HEK293 (cell line): ENCODE data around the gene SYT14.

Experiments used
- CTCF ChIA-PET: fragments of 350-600 bp; formaldehyde crosslinking; extraction: SDS; loops from one replicate; lab custom pipeline; 2021; ENCODE audit warnings: antibody characterized with exemption; lab: Yijun Ruan, JAX
- POLR2A ChIA-PET: fragments of 300-600 bp; formaldehyde crosslinking; extraction: SDS; loops from one replicate; lab custom pipeline; 2020; ENCODE audit warnings: antibody characterized with exemption, inconsistent platforms; lab: Yijun Ruan, JAX
- H3K27ac ChIP-seq: fragments of 200-500 bp; sonication (Bioruptor generic); 2 replicates; pipeline ENCODE4 v1.5.1; 2014; ENCODE audit warnings: low read depth, low read length, control low read depth, inconsistent platforms; ENCODE audit errors: extremely low read depth
- H3K36me3 ChIP-seq, 2 experiments: fragments of 200-500 bp in 1 of 2; sonication (Bioruptor generic) in 1 of 2; 1 replicate in 1 of 2; 2 replicates in 1 of 2; pipeline ENCODE4 v1.5.1; 2014 to 2017; ENCODE audit warnings: inconsistent platforms in 2 of 2, low read length in 2 of 2; ENCODE audit not compliant: control insufficient read depth in 2 of 2, insufficient read depth in 1 of 2
- H3K4me1 ChIP-seq: fragments of 200-500 bp; sonication (Bioruptor generic); 2 replicates; pipeline ENCODE4 v1.5.1; 2014; ENCODE audit warnings: mild to moderate bottlenecking, low read length, inconsistent platforms; ENCODE audit not compliant: control insufficient read depth, insufficient read depth
- H3K4me3 ChIP-seq: 2 replicates; pipeline ENCODE4 v1.5.1; 2011; ENCODE audit warnings: low read depth, mild to moderate bottlenecking, control low read depth, low read length, moderate library complexity
- H3K9me3 ChIP-seq: fragments of 200-500 bp; sonication (Bioruptor generic); 2 replicates; pipeline ENCODE4 v1.5.1; 2014; ENCODE audit warnings: low read depth, low read length, inconsistent platforms; ENCODE audit not compliant: control insufficient read depth, insufficient read depth
- GLI2 ChIP-seq: fragments of 450-650 bp; formaldehyde crosslinking; IDR thresholded peaks from 2 replicates; pipeline ENCODE4; 2017; ENCODE audit warnings: missing biosample characterization, missing genetic modification characterization, low read depth, borderline replicate concordance
- KLF8 ChIP-seq: fragments of 450-650 bp; formaldehyde crosslinking; IDR thresholded peaks from 2 replicates; pipeline ENCODE4 v1.5.1; 2016; ENCODE audit warnings: missing biosample characterization, missing genetic modification characterization
- REPIN1 ChIP-seq: fragments of 450-650 bp; formaldehyde crosslinking; IDR thresholded peaks from 2 replicates; pipeline ENCODE4 v1.5.1; 2017; ENCODE audit warnings: missing biosample characterization, missing genetic modification characterization, low read depth
- SCRT2 ChIP-seq: fragments of 450-650 bp; formaldehyde crosslinking; IDR thresholded peaks from 2 replicates; pipeline ENCODE4 v1.5.1; 2016; ENCODE audit warnings: missing biosample characterization, missing genetic modification characterization
- ZNF133 ChIP-seq: fragments of 450-650 bp; formaldehyde crosslinking; IDR thresholded peaks from 2 replicates; pipeline ENCODE4 v1.5.1; 2016; ENCODE audit warnings: missing biosample characterization, missing genetic modification characterization
- ZNF138 ChIP-seq: fragments of 450-650 bp; formaldehyde crosslinking; IDR thresholded peaks from 2 replicates; pipeline ENCODE4 v1.5.1; 2016; ENCODE audit warnings: missing biosample characterization, missing genetic modification characterization, borderline replicate concordance
- ZNF140 ChIP-seq: fragments of 450-650 bp; formaldehyde crosslinking; IDR thresholded peaks from 2 replicates; pipeline ENCODE4 v1.5.1; 2016; ENCODE audit warnings: missing biosample characterization, missing genetic modification characterization
- ZNF146 ChIP-seq: fragments of 450-650 bp; formaldehyde crosslinking; IDR thresholded peaks from 2 replicates; pipeline ENCODE4 v1.5.1; 2016; ENCODE audit warnings: missing biosample characterization, missing genetic modification characterization
- ZNF354C ChIP-seq: fragments of 450-650 bp; formaldehyde crosslinking; IDR thresholded peaks from 2 replicates; pipeline ENCODE4 v1.5.1; 2016; ENCODE audit warnings: missing biosample characterization, missing genetic modification characterization, low read depth, borderline replicate concordance
- ZNF560 ChIP-seq: fragments of 450-650 bp; formaldehyde crosslinking; IDR thresholded peaks from 2 replicates; pipeline ENCODE4 v1.5.1; 2017; ENCODE audit warnings: missing biosample characterization, missing genetic modification characterization, borderline replicate concordance
- ZNF585B ChIP-seq: fragments of 450-650 bp; formaldehyde crosslinking; IDR thresholded peaks from 2 replicates; pipeline ENCODE4 v1.5.1; 2016; ENCODE audit warnings: missing biosample characterization, missing genetic modification characterization
- ZNF610 ChIP-seq: fragments of 450-650 bp; formaldehyde crosslinking; IDR thresholded peaks from 2 replicates; pipeline ENCODE4 v1.5.1; 2016; ENCODE audit warnings: missing biosample characterization, missing genetic modification characterization, borderline replicate concordance
- TF ChIP-seq, protein P1 (sequence below): fragments of 450-650 bp; formaldehyde crosslinking; IDR thresholded peaks from 2 replicates; pipeline ENCODE4 v1.5.1; 2016; ENCODE audit warnings: missing biosample characterization, missing genetic modification characterization
- TF ChIP-seq, protein P2 (sequence below): fragments of 450-650 bp; formaldehyde crosslinking; IDR thresholded peaks from 2 replicates; pipeline ENCODE4 v1.5.1; 2016; ENCODE audit warnings: missing biosample characterization, missing genetic modification characterization
- TF ChIP-seq, protein P3 (sequence below): fragments of 450-650 bp; formaldehyde crosslinking; IDR thresholded peaks from 2 replicates; pipeline ENCODE4 v1.5.1; 2016; ENCODE audit warnings: missing biosample characterization, missing genetic modification characterization
- TF ChIP-seq, protein P4 (sequence below): fragments of 450-650 bp; formaldehyde crosslinking; IDR thresholded peaks from 2 replicates; pipeline ENCODE4 v1.5.1; 2016; ENCODE audit warnings: missing biosample characterization, missing genetic modification characterization
- TF ChIP-seq, protein P5 (sequence below): fragments of 450-650 bp; formaldehyde crosslinking; IDR thresholded peaks from 2 replicates; pipeline ENCODE4 v1.5.1; 2016; ENCODE audit warnings: missing biosample characterization, missing genetic modification characterization

SYT14 gene

DNA sequence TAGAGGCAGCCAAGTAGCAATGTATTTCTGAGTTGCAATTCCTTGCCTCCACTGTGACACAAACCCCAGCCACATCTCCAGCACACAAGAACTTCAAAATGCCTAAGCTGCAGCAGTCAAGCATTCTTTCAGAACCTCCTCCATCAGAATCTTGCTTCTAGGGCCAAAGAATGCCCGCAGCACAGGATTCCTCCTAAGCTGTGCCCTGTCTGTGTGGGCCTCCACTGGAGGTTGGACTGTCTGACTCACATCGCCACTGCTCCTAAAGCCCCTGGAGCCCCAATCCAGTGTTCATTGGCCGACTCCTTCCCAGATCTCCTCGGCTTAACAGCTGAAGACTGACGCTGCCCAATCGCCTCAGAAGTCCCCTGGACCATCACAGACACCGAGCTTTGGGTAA is 251.4 kb downstream of the SYT14 start:
- Histone ChIP-seq H3K9me3 (no peaks in the 10 kb centered on the region), H3K4me3 (no peak overlapping the region), H3K27ac (no peak overlapping the region), H3K4me1 (no peaks in the 10 kb centered on the region), H3K36me3 (no peaks in the 10 kb centered on the region)
- ChIA-PET CTCF (interaction anchor here (0.6 kb wide), 1 partner anchor 215 kb away, joined by 3 read pairs; no protein-coding TSS in a partner anchor), POLR2A (no interaction called here)
- TF ChIP-seq, protein P1, sequence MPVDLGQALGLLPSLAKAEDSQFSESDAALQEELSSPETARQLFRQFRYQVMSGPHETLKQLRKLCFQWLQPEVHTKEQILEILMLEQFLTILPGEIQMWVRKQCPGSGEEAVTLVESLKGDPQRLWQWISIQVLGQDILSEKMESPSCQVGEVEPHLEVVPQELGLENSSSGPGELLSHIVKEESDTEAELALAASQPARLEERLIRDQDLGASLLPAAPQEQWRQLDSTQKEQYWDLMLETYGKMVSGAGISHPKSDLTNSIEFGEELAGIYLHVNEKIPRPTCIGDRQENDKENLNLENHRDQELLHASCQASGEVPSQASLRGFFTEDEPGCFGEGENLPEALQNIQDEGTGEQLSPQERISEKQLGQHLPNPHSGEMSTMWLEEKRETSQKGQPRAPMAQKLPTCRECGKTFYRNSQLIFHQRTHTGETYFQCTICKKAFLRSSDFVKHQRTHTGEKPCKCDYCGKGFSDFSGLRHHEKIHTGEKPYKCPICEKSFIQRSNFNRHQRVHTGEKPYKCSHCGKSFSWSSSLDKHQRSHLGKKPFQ (tag by site-specific recombination), result no peak
- TF ChIP-seq, protein P2, sequence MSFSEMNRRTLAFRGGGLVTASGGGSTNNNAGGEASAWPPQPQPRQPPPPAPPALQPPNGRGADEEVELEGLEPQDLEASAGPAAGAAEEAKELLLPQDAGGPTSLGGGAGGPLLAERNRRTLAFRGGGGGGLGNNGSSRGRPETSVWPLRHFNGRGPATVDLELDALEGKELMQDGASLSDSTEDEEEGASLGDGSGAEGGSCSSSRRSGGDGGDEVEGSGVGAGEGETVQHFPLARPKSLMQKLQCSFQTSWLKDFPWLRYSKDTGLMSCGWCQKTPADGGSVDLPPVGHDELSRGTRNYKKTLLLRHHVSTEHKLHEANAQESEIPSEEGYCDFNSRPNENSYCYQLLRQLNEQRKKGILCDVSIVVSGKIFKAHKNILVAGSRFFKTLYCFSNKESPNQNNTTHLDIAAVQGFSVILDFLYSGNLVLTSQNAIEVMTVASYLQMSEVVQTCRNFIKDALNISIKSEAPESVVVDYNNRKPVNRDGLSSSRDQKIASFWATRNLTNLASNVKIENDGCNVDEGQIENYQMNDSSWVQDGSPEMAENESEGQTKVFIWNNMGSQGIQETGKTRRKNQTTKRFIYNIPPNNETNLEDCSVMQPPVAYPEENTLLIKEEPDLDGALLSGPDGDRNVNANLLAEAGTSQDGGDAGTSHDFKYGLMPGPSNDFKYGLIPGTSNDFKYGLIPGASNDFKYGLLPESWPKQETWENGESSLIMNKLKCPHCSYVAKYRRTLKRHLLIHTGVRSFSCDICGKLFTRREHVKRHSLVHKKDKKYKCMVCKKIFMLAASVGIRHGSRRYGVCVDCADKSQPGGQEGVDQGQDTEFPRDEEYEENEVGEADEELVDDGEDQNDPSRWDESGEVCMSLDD (tag by site-specific recombination), result no peak
- TF ChIP-seq ZNF138 (tag by site-specific recombination) (no peak), REPIN1 (tag by site-specific recombination) (no peak), GLI2 (tag by site-specific recombination) (no peak), ZNF140 (no peak), KLF8 (tag by site-specific recombination) (no peak), ZNF585B (tag by site-specific recombination) (no peak), ZNF146 (tag by site-specific recombination) (no peak), ZNF354C (tag by site-specific recombination) (no peak), ZNF133 (tag by site-specific recombination) (no peak), ZNF560 (no peak), ZNF610 (tag by site-specific recombination) (no peak), SCRT2 (tag by site-specific recombination) (no peak)
- TF ChIP-seq, protein P3, sequence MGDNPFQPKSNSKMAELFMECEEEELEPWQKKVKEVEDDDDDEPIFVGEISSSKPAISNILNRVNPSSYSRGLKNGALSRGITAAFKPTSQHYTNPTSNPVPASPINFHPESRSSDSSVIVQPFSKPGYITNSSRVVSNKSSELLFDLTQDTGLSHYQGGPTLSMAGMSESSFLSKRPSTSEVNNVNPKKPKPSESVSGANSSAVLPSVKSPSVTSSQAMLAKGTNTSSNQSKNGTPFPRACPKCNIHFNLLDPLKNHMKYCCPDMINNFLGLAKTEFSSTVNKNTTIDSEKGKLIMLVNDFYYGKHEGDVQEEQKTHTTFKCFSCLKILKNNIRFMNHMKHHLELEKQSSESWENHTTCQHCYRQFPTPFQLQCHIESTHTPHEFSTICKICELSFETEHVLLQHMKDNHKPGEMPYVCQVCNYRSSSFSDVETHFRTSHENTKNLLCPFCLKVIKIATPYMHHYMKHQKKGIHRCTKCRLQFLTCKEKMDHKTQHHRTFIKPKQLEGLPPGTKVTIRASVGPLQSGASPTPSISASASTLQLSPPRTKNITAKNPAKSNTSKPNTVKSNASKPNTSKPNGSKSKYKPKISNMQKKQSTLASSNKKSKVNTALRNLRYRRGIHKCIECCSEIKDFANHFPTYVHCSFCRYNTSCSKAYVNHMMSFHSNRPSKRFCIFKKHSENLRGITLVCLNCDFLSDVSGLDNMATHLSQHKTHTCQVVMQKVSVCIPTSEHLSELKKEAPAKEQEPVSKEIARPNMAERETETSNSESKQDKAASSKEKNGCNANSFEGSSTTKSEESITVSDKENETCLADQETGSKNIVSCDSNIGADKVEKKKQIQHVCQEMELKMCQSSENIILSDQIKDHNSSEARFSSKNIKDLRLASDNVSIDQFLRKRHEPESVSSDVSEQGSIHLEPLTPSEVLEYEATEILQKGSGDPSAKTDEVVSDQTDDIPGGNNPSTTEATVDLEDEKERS, result no peak
- TF ChIP-seq, protein P4, sequence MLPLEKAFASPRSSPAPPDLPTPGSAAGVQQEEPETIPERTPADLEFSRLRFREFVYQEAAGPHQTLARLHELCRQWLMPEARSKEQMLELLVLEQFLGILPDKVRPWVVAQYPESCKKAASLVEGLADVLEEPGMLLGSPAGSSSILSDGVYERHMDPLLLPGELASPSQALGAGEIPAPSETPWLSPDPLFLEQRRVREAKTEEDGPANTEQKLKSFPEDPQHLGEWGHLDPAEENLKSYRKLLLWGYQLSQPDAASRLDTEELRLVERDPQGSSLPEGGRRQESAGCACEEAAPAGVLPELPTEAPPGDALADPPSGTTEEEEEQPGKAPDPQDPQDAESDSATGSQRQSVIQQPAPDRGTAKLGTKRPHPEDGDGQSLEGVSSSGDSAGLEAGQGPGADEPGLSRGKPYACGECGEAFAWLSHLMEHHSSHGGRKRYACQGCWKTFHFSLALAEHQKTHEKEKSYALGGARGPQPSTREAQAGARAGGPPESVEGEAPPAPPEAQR (tag by site-specific recombination), result no peak
- TF ChIP-seq, protein P5, sequence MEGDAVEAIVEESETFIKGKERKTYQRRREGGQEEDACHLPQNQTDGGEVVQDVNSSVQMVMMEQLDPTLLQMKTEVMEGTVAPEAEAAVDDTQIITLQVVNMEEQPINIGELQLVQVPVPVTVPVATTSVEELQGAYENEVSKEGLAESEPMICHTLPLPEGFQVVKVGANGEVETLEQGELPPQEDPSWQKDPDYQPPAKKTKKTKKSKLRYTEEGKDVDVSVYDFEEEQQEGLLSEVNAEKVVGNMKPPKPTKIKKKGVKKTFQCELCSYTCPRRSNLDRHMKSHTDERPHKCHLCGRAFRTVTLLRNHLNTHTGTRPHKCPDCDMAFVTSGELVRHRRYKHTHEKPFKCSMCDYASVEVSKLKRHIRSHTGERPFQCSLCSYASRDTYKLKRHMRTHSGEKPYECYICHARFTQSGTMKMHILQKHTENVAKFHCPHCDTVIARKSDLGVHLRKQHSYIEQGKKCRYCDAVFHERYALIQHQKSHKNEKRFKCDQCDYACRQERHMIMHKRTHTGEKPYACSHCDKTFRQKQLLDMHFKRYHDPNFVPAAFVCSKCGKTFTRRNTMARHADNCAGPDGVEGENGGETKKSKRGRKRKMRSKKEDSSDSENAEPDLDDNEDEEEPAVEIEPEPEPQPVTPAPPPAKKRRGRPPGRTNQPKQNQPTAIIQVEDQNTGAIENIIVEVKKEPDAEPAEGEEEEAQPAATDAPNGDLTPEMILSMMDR (tag by site-specific recombination), result no peak
